ENCODE data around the gene MYO5C.

GRCh38 chr15:52251144-52251860 lies 44.3 kb downstream of the MYO5C start:
- TF ChIP-seq, protein P1, sequence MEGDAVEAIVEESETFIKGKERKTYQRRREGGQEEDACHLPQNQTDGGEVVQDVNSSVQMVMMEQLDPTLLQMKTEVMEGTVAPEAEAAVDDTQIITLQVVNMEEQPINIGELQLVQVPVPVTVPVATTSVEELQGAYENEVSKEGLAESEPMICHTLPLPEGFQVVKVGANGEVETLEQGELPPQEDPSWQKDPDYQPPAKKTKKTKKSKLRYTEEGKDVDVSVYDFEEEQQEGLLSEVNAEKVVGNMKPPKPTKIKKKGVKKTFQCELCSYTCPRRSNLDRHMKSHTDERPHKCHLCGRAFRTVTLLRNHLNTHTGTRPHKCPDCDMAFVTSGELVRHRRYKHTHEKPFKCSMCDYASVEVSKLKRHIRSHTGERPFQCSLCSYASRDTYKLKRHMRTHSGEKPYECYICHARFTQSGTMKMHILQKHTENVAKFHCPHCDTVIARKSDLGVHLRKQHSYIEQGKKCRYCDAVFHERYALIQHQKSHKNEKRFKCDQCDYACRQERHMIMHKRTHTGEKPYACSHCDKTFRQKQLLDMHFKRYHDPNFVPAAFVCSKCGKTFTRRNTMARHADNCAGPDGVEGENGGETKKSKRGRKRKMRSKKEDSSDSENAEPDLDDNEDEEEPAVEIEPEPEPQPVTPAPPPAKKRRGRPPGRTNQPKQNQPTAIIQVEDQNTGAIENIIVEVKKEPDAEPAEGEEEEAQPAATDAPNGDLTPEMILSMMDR (optimal IDR thresholded peaks at IDR 0.05 in 1 of 3, IDR thresholded peaks at IDR 0.05 in 1 of 3, conservative IDR thresholded peaks at IDR 0.05 in 1 of 3; ENCODE audit: extremely low read depth in 1 of 3, insufficient read depth in 2 of 3, low read length in 3 of 3) = no peak
- TF ChIP-seq EZH2 (IDR thresholded peaks at IDR 0.05; ENCODE audit: low read length) = no peak

Data from keratinocyte (primary cell).